ENCODE data around the gene KRTAP10-6.
"Not testable (repeated sequence)": the region's sequence is repeated elsewhere in the genome, so short reads cannot be mapped to it uniquely, and the experiment has no call there.

KRTAP10-6 gene

GRCh38 chr21:44617071-44617501, 24.8 kb upstream of the KRTAP10-6 start:
- no peak for DNase-seq (ENCODE audit: low read depth, low spot score)

GRCh38 chr21:44616591-44616926, 24.3 kb upstream of the KRTAP10-6 start:
- no peak for DNase-seq (ENCODE audit: low read depth, low spot score)

- DNase-seq (ENCODE audit: low read depth, low spot score): no peak
Observed at GRCh38 chr21:44615911-44616590, 23.7 kb upstream of the KRTAP10-6 start.

- DNase-seq (ENCODE audit: low read depth, low spot score): no peak
Observed at GRCh38 chr21:44615466-44615865, 23.2 kb upstream of the KRTAP10-6 start.

- DNase-seq (ENCODE audit: low read depth, low spot score): no peak
Observed at GRCh38 chr21:44614961-44615391, 22.7 kb upstream of the KRTAP10-6 start.

GRCh38 chr21:44614161-44614631, 21.9 kb upstream of the KRTAP10-6 start:
- DNase-seq (ENCODE audit: low read depth, low spot score): no peak

GRCh38 chr21:44613386-44614155, 21.3 kb upstream of the KRTAP10-6 start:
- DNase-seq (ENCODE audit: low read depth, low spot score): no peak

- DNase-seq (ENCODE audit: low read depth, low spot score): no peak
Observed at GRCh38 chr21:44612669-44613229, 20.4 kb upstream of the KRTAP10-6 start.

GRCh38 chr21:44612029-44612486, 19.8 kb upstream of the KRTAP10-6 start, which contains the start of gene KRTAP10-8:
Gene KRTAP10-8 (plus strand): TSS chr21:44612079. CDS start chr21:44612101, 22 bp downstream.
- no peak for DNase-seq (ENCODE audit: low read depth, low spot score)

GRCh38 chr21:44611551-44611950, 19.2 kb upstream of the KRTAP10-6 start:
- no peak for DNase-seq (ENCODE audit: low read depth, low spot score)

- not testable (repeated sequence) for DNase-seq (ENCODE audit: low read depth, low spot score)
Observed at GRCh38 chr21:44610157-44610843, 18.0 kb upstream of the KRTAP10-6 start.

- DNase-seq (ENCODE audit: low read depth, low spot score): no peak
Observed at GRCh38 chr21:44609193-44609592, 16.9 kb upstream of the KRTAP10-6 start.

- no peak for DNase-seq (ENCODE audit: low read depth, low spot score)
Observed at GRCh38 chr21:44606495-44606894, 14.2 kb upstream of the KRTAP10-6 start.

GRCh38 chr21:44603911-44604310, 11.6 kb upstream of the KRTAP10-6 start:
- no peak for DNase-seq (ENCODE audit: low read depth, low spot score)

GRCh38 chr21:44603109-44603875, 11.0 kb upstream of the KRTAP10-6 start:
- DNase-seq (ENCODE audit: low read depth, low spot score): no peak

- DNase-seq (ENCODE audit: low read depth, low spot score): no peak
Observed at GRCh38 chr21:44602463-44602850, 10.2 kb upstream of the KRTAP10-6 start.

- no peak for DNase-seq (ENCODE audit: low read depth, low spot score)
Observed at GRCh38 chr21:44601596-44602462, 9.5 kb upstream of the KRTAP10-6 start.

- not testable (repeated sequence) for DNase-seq (ENCODE audit: low read depth, low spot score)
Observed at GRCh38 chr21:44601091-44601490, 8.8 kb upstream of the KRTAP10-6 start.

- not testable (repeated sequence) for DNase-seq (ENCODE audit: low read depth, low spot score)
Observed at GRCh38 chr21:44600118-44600978, 8.0 kb upstream of the KRTAP10-6 start, which contains the start of gene KRTAP10-7. Gene KRTAP10-7 (plus strand): TSS chr21:44600597. CDS start chr21:44600622, 25 bp downstream.
